Measurements from ENCODE around the gene UXS1. TPM values are rescaled to one million over a fixed set of nuclear protein-coding genes. Genes with fewer than 3 reads are reported as not detected.

Gene UXS1
- polyA plus RNA-seq, 1 of the 3 experiments (the other 2 are of a cell fraction), result 55.9 TPM

- TF ChIP-seq PBX3 (IDR thresholded peaks at IDR 0.05) (no peak), TEAD4 (IDR thresholded peaks at IDR 0.05; ENCODE audit: borderline replicate concordance, insufficient read depth) (no peak)
These were observed 134.6 kb downstream of the UXS1 start (continued) for GRCh38 chr2:106059416-106060065.

- no peak for DNase-seq
- CTCF ChIA-PET, result no interaction called here
- no peaks in the 10 kb centered on the region for H4K20me1 ChIP-seq (ENCODE audit: insufficient read depth)
- H3K9ac ChIP-seq, result no peak overlapping the region
- H3F3A ChIP-seq (replicated peaks; ENCODE audit: insufficient read depth), result no peaks in the 10 kb centered on the region
- no peaks in the 10 kb centered on the region for H3K79me2 ChIP-seq (ENCODE audit: insufficient read depth)
- no peaks in the 10 kb centered on the region for H3K9me3 ChIP-seq
- no peaks in the 10 kb centered on the region; a peak in 1 of 4 replicates for H3K4me1 ChIP-seq (ENCODE audit: control insufficient read depth in 1 of 2, insufficient read depth in 2 of 2, low read depth in 1 of 2, low read length in 1 of 2)
- no peaks in the 10 kb centered on the region for H3K36me3 ChIP-seq (replicated peaks in 1 of 2; ENCODE audit: control insufficient read depth in 1 of 2, insufficient read depth in 2 of 2, low read length in 1 of 2)
- 54% methylated on average over 4 of the region's 4 CpGs for WGBS (ENCODE audit: low lambda C conversion rate)
- H3K4me3 ChIP-seq (ENCODE audit: low read depth in 2 of 2, low read length in 1 of 2), result no peak overlapping the region
- no peak overlapping the region for H3K4me2 ChIP-seq
- no peak overlapping the region for H2AFZ ChIP-seq (ENCODE audit: low read depth)
- no peaks in the 10 kb centered on the region for H3K9me2 ChIP-seq
- POLR2A ChIA-PET, result no interaction called here
- H3K27me3 ChIP-seq (ENCODE audit: insufficient read depth), result no peaks in the 10 kb centered on the region
- TF ChIP-seq NRF1 (IDR thresholded peaks at IDR 0.05; ENCODE audit: low read depth, low read length), result no peak
- TF ChIP-seq RCOR1 (IDR thresholded peaks at IDR 0.05; ENCODE audit: low read length), result no peak
- no peak for TF ChIP-seq USF1 (IDR thresholded peaks at IDR 0.05; ENCODE audit: borderline replicate concordance, low read depth)
- no peak for TF ChIP-seq TCF12 (IDR thresholded peaks at IDR 0.05)
- no peak for TF ChIP-seq FOSL2 (IDR thresholded peaks at IDR 0.05; ENCODE audit: borderline replicate concordance, low read depth)
- no peak for TF ChIP-seq YY1 (IDR thresholded peaks at IDR 0.05; ENCODE audit: low read depth)
- no peak for TF ChIP-seq RXRA (IDR thresholded peaks at IDR 0.05; ENCODE audit: borderline replicate concordance, low read depth)
- TF ChIP-seq SMC3 (IDR thresholded peaks at IDR 0.05; ENCODE audit: low read depth, low read length), result no peak
- no peak for TF ChIP-seq CTCF (IDR thresholded peaks at IDR 0.05)
- no peak for TF ChIP-seq PBX3 (IDR thresholded peaks at IDR 0.05)
- no peak for TF ChIP-seq POLR2AphosphoS5 (IDR thresholded peaks at IDR 0.05; ENCODE audit: low read depth, low read length)
- no peak for TF ChIP-seq ZBTB33 (IDR thresholded peaks at IDR 0.05; ENCODE audit: borderline replicate concordance, low read depth)
- TF ChIP-seq GATA2 (CRISPR knock-in tag; IDR thresholded peaks at IDR 0.05), result no peak
- no peak for TF ChIP-seq FOXM1 (IDR thresholded peaks at IDR 0.05; ENCODE audit: low read depth)
- no peak for TF ChIP-seq EP300 (IDR thresholded peaks at IDR 0.05; ENCODE audit: borderline replicate concordance in 1 of 2, low read depth in 1 of 2, low read length in 1 of 2)
- no peak for TF ChIP-seq RFX5 (IDR thresholded peaks at IDR 0.05; ENCODE audit: low read length)
- TF ChIP-seq CHD2 (IDR thresholded peaks at IDR 0.05; ENCODE audit: low read length, partially characterized antibody), result no peak
- no peak for TF ChIP-seq REST (IDR thresholded peaks at IDR 0.05; ENCODE audit: low read depth, low read length)
- H3K27ac ChIP-seq (ENCODE audit: low read depth in 2 of 2, low read length in 1 of 2), result no peak overlapping the region
These were observed 135.5 kb downstream of the UXS1 start for GRCh38 chr2:106058469-106059137.
